ENCODE data around the gene STEAP1. TPM values are rescaled to one million over a fixed set of nuclear protein-coding genes. Genes with fewer than 3 reads are reported as not detected.

The STEAP1 gene
- total RNA-seq, 2 donors from 2014 or later = 1.8 to 8.7 TPM

DNA sequence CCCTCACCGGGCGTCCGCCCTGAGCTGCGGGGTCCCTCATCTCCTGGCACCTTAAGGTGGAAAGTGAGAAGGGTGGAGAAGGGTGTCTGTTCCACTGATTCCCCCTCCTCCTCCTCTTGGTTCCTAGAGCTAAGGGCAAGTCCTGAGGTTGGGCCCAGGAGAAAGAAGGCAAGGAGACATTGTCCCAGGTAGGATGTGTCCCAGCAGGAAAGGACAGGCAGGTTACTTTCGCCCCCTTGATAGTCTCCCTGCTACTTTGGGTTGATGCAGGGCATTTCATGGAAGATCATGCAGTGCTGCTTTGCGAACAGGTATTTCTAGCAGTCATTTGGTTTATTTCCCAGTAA, 57.9 kb downstream of the STEAP1 start:
- Histone ChIP-seq H3K36me3 (no peaks in the 10 kb centered on the region), H3K27ac (peak overlapping the region; percentile 84 to 93), H3K9me3 (no peaks in the 10 kb centered on the region), H3K4me1 (peaks cover 0 to 16% of the 10 kb centered on the region in 2 donors), H3K27me3 (no peaks in the 10 kb centered on the region), H3K4me3 (peak overlapping the region; percentile 70 to 72)
- DNase-seq (ENCODE audit: low spot score) = no peak
- TF ChIP-seq, protein P1, sequence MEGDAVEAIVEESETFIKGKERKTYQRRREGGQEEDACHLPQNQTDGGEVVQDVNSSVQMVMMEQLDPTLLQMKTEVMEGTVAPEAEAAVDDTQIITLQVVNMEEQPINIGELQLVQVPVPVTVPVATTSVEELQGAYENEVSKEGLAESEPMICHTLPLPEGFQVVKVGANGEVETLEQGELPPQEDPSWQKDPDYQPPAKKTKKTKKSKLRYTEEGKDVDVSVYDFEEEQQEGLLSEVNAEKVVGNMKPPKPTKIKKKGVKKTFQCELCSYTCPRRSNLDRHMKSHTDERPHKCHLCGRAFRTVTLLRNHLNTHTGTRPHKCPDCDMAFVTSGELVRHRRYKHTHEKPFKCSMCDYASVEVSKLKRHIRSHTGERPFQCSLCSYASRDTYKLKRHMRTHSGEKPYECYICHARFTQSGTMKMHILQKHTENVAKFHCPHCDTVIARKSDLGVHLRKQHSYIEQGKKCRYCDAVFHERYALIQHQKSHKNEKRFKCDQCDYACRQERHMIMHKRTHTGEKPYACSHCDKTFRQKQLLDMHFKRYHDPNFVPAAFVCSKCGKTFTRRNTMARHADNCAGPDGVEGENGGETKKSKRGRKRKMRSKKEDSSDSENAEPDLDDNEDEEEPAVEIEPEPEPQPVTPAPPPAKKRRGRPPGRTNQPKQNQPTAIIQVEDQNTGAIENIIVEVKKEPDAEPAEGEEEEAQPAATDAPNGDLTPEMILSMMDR (IDR thresholded peaks at IDR 0.05) = no peak

DNA sequence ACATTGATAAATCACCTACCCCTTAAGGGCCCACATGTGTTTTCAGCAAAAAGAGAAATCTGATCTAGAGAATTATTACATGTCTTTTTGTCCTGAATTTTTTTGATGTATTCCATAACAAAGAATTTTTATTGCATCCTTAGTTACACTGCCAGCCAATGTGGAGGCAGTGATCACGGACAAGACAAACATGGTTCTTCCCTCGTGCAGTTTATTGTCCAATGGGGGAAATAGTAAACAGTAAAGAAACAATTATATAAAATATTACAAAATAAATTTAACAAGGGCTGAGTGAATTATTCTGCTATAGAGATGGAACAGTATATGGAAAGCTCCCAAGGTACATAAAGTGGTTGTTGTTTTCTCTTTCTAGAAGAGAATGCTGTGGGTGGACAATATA, 59.3 kb downstream of the STEAP1 start:
- peaks cover 0 to 16% of the 10 kb centered on the region in 2 donors for H3K4me1 ChIP-seq
- DNase-seq (ENCODE audit: low spot score) = no peak
- H3K27ac ChIP-seq = peak overlapping the region in 1 of 2 donors; percentile 93
- TF ChIP-seq, protein P1 (IDR thresholded peaks at IDR 0.05) = no peak
- H3K4me3 ChIP-seq = no peak overlapping the region
- H3K9me3 ChIP-seq = no peaks in the 10 kb centered on the region
- H3K27me3 ChIP-seq = no peaks in the 10 kb centered on the region
- H3K36me3 ChIP-seq = no peaks in the 10 kb centered on the region

Other genes with a start within 250 kb of the STEAP1 start
- gene STEAP2, start 57.3 kb downstream of the STEAP1 start, total RNA-seq = 10 to 100 TPM; 22.2 to 26.7 TPM
- gene CFAP69, start 90.7 kb downstream of the STEAP1 start, total RNA-seq = 1 to 10 TPM; 1.2 to 3.7 TPM
- not detected for gene FAM237B, start 166.8 kb downstream of the STEAP1 start, total RNA-seq
- 1 to 10 TPM; 7.1 to 7.5 TPM for gene GTPBP10, start 192.2 kb downstream of the STEAP1 start, total RNA-seq
- 10 to 100 TPM; 28.8 to 34.0 TPM for gene CLDN12, start 249.0 kb downstream of the STEAP1 start, total RNA-seq